GM21381 (cell line): ENCODE measurements around the gene DAZAP2.
A peak's percentile ranks its signal among the peaks of the same experiment; 100 is the strongest.
"Not testable (repeated sequence)": the region's sequence is repeated elsewhere in the genome, so short reads cannot be mapped to it uniquely, and the experiment has no call there.

Experiments
- ATAC-seq: cut with Tn5 transposase; IDR thresholded peaks from one replicate; pipeline ENCODE4 v1.9.1; 2021; ENCODE audit warnings: mild to moderate bottlenecking, moderate library complexity; ENCODE audit not compliant: unreplicated experiment

The DAZAP2 gene

GRCh38 chr12:51246254-51246853, 7.7 kb downstream of the DAZAP2 start:
- ATAC-seq, result no peak

- ATAC-seq, result no peak
These were observed 9.0 kb downstream of the DAZAP2 start for GRCh38 chr12:51247523-51248206.

GRCh38 chr12:51253276-51253675, 14.7 kb downstream of the DAZAP2 start:
- ATAC-seq, result no peak

- no peak for ATAC-seq
These were observed 15.9 kb downstream of the DAZAP2 start for GRCh38 chr12:51254536-51254935.

- not testable (repeated sequence) for ATAC-seq
These were observed 21.0 kb downstream of the DAZAP2 start for GRCh38 chr12:51259600-51259999.

GRCh38 chr12:51262758-51263177, 24.1 kb downstream of the DAZAP2 start:
- ATAC-seq, result no peak

GRCh38 chr12:51263341-51263740, 24.7 kb downstream of the DAZAP2 start:
- ATAC-seq, result no peak

- ATAC-seq, result no peak
These were observed 25.7 kb downstream of the DAZAP2 start for GRCh38 chr12:51264297-51264696.

GRCh38 chr12:51265024-51265423, 26.4 kb downstream of the DAZAP2 start:
- ATAC-seq, result peak; percentile 52

- ATAC-seq, result peak; percentile 39
These were observed 30.8 kb downstream of the DAZAP2 start for GRCh38 chr12:51269174-51270066.

GRCh38 chr12:51270067-51270950, 31.7 kb downstream of the DAZAP2 start, which contains the start of gene SMAGP:
TSS of gene SMAGP (minus strand) at chr12:51270415. CDS start at chr12:51269278, 1,137 bp downstream.
- peak; percentile 69 for ATAC-seq

- no peak for ATAC-seq
These were observed 32.4 kb downstream of the DAZAP2 start for GRCh38 chr12:51270951-51271518.

- ATAC-seq, result not testable (repeated sequence)
These were observed 34.2 kb downstream of the DAZAP2 start for GRCh38 chr12:51272810-51273209.

GRCh38 chr12:51275088-51275487, 36.5 kb downstream of the DAZAP2 start:
- no peak for ATAC-seq

- no peak for ATAC-seq
These were observed 42.7 kb downstream of the DAZAP2 start for GRCh38 chr12:51281202-51281924.

- no peak for ATAC-seq
These were observed 47.2 kb downstream of the DAZAP2 start for GRCh38 chr12:51285843-51286242.

- not testable (repeated sequence) for ATAC-seq
These were observed 53.2 kb downstream of the DAZAP2 start for GRCh38 chr12:51291603-51292513.
